GM21786 (cell line): ENCODE results near the gene SLC16A11.
"Not testable (repeated sequence)": the region's sequence is repeated elsewhere in the genome, so short reads cannot be mapped to it uniquely, and the experiment has no call there.

Source experiments
- ATAC-seq: cut with Tn5 transposase; IDR thresholded peaks from one replicate; pipeline ENCODE4 v1.9.1; 2021; ENCODE audit not compliant: unreplicated experiment

Gene SLC16A11

DNA sequence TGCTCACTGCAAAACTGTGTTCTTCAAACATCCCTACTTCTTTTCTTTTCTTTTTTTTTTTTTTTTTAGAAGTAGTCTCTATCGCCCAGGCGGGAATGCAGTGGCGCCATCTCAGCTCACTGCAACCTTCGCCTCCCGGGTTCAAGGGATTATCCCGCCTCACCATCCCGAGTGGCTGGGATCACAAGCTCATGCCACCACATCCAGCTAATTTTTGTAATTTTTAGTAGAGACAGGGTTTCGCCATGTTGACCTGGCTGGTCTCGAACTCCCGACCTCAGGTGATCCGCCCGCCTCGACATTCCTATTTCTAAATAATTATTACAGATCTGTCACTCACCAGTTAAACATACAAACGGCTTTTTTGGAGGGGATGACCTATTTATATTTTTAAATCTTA lies 32.5 kb downstream of the SLC16A11 start:
- ATAC-seq, result no peak

DNA sequence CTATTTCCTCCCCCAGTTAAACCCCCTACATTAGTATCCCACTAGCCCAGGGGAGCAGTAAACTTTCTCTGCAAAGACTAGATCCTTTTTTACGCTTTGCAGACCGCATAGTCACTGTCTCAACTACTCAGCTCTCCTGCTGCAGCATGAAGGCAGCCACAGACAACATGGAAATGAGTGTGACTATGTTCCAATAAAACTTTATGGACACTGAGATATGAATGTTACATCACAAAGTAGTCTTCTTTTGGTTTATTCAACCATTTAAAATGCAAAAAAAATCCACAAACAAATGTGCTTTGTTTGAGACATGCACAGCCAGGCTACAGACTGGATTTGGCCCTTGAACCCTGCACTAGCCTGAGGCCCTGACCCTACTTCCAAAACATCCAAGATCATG lies 33.4 kb downstream of the SLC16A11 start:
- no peak for ATAC-seq

DNA sequence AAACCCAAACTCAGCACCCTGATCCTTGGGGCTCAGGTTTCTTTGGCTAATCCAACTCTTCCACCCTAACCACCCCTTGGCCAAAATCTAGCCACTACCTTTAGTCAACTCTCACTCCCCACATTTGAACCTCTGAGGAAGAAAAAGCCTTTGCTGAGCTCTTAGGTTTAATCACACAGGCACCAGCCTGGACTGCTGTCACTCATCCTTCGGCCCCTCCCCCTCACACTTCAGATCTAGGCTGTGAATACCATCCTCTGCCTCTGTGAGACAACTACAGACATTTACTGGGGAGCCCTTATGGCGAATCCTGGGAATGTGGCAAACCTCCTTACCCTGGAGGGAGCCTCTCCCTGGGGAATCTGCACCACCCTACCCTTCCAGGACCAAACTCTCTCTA lies 36.7 kb downstream of the SLC16A11 start:
- ATAC-seq, result no peak

DNA sequence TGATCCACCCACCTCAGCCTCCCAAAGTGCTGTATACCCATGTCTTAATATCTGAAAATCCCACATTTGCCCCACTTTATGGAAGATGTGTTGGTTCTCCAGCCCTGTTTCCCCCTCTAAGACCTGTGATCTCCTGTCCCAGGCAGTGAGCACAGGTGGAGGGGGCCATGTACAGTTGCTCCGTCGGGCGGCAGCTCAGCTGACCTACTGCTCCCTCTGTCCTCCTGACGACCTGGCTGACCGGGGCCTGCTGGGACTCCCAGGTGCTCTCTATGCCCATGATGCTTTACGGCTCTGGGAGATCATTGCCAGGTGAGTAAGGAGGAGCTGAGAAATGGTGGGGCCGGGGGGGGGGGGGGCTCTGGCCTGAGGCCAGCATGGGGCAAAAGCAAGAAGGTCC lies 38.2 kb downstream of the SLC16A11 start:
- ATAC-seq, result no peak

DNA sequence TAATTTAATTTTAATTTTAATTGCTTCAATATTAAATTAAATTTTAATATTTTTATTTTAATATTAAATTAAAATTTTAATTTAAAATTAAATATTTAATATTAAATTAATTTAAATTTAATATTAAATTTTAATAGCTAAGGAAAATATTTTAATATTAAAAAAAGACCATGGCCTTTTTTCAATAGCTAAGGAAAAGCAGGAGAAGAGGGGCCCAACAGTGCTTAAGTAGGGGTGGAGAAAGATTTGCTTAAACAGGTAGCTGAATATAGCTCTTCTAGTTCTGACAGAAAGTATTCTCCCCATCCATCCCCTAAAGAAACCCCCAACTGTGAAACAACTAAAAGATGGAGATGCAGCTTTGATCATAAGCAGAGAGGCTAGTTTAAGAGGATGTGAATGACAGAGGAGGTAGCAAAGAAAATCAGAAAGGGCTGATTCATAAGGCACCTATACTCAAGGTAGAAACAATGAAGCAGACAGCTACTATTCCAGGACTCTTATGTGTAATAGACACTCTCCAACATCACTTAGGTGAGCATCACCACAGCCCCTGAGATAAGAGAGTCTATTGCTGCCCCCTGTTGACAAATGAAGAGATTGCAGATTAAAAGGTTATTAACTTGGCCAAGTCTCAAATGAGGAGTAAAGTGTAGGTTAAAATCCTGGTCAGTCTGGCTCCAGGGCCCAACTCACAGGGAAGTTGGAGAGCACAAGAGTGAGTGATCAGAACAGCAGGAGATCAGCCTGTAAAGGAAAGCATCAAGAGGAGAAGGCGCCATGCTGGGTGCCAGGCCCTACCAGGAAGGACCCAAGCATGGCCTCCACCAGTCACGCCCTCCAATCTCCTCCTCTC lies 39.3 kb downstream of the SLC16A11 start:
- peak; percentile 52 for ATAC-seq

DNA sequence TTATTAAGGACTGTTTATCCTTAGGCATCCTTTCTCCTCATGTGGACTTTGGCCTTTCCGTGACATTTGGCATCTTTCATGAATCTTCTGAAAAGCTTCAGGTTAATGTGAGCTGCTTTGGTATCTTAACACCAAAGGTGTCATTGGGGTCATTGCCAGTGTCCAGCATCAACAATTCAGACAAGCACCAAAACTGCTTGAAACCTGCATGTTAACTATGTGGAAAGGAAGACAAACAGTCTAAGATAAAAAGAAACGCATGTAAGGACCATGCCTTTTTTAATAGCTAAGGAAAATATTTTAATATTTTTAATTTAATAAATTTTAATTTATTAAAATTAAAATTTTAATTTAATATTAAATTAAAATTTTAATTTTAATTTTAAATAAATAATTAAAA lies 40.1 kb downstream of the SLC16A11 start:
- ATAC-seq, result no peak

DNA sequence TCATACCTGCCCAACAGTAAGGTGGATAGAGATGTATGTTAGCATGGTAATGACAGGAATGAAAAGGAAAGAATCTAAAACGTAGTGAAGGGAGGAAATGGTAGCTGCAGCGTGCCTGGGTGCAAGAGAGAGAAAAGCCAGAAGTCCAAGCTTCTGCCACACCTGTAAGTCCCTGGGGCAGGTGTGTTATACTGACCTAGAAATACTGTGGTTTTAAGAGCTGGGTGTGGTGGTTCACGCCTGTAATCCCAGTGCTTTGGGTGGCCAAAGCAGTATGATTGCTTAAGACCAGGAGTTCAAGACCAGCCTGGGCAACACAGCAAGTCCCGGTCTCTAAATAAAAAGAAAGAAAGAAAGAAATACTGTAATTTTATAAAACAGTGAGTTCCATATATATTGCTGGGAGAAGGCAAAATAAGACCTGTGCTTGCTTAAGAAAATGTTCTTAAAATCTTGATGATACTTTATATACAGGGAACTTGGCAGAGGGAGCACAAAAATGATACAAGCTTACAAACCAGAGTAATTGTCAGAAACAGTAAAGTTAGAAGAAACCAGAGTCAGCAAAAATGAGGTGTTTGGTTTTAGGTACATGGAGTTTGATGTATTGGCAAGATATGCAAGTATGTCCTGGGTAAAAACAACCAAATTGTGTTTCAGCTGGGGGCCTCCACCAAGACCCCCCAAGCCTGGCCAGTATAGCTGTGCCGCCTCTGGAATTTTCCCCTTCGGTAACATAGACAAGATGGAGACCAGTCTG lies 41.4 kb downstream of the SLC16A11 start:
- no peak for ATAC-seq

DNA sequence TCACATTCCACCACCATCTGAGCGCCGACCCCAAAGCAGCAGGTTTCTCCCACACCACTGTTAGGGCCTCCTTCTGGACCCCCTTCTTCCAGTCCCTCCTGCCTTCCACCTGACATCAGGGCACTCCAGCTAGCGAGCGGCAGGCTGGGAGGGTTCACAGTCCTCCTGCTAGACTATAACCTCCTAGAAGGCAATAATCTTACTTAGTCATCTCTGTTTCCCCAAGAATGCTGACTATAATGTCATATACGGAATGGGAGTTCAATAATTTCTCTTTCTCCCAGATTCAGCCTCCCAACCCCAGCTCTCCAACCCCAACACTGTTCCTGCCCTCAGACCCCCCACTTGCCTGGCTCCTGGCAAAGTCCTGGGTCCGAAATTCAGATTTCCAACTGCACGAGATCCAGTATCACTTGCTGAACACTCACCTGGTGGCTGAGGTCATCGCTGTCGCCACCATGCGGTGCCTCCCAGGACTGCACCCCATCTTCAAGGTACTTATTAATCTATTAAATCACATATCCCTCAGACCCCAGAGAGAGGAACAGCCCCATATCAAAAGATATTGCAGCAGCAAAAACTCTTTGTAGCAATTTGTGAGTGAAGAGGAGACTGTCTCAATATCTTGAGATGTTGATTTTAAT lies 42.5 kb downstream of the SLC16A11 start:
- no peak for ATAC-seq

DNA sequence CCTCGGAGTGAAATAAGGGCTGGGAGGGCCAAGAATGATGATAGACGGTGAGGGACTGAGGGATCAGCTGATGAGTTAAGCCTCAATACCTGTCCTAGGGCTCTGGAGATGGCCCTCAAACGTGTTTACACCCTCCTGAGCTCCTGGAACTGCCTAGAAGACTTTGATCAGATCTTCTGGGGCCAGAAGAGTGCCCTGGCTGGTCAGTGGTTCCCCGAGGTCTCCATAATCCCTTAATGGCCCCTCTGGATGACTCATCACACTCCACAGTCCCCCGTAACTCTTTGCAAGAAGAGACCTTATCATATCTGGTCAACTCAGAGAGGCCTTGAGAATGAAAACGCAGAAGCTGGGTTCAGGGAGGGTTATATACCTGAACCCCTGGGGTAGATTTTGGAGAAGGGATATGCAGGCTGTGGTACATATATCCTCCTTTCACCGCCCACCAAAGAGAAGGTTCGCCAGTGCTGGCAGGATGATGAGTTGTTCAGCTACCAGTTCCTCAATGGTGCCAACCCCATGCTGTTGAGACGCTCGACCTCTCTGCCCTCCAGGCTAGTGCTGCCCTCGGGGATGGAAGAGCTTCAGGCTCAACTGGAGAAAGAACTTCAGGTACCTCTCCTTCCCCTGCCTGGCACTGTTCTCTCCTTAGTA lies 44.9 kb downstream of the SLC16A11 start:
- ATAC-seq, result no peak

DNA sequence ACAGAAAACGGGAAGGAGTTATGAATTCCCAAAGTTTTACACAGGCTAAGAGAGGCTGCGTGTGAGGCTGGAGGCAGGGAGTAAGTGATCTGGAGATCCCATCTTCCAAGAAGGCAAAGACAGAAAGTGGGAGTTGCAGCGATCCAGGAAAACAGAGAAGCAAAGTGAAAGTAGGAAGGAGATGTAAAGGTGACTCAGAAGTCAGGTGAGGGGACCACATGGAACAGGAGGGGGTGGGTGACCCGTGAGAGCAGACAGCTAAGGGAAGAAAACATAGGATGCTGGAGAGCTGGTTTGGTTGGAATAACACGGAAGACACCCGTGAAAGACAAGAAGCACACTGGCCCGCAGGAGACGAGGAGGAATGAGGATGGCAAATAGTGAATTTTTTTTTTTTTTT lies 46.7 kb downstream of the SLC16A11 start:
- no peak for ATAC-seq

DNA sequence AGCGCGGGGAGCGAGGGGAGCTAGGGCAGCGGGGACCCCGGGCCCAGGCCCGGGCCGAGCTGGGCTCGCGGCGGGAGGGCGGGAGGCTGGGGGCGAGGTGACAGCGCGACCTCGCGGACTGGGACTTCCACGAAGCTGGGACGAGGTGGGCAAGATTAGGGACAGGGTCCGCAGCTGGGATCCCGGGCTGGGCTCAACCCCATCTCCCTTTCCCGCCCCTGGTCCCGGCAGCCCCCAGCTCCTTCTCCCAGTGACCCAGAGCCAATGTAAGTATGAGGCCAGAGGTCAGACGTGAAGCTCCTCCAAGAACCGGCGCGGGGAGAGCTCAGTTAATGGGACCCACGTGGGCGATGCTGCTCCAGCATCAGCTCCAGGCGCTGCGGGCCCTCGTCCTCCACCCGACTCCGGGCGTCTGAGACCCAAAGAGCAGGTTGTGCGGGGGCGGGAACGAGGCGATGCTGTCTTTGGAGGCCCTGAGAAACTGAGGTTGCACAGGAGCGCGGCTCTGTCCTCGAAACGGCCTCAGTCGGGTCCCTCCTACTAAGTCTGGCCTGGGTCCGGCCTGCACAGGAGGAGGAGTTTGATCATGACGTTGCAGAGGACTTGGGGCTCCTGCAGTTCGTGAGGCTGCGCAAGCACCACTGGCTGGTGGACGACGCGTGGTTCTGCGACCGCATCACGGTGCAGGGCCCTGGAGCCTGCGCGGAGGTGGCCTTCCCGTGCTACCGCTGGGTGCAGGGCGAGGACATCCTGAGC lies 47.5 kb downstream of the SLC16A11 start:
- no peak for ATAC-seq

DNA sequence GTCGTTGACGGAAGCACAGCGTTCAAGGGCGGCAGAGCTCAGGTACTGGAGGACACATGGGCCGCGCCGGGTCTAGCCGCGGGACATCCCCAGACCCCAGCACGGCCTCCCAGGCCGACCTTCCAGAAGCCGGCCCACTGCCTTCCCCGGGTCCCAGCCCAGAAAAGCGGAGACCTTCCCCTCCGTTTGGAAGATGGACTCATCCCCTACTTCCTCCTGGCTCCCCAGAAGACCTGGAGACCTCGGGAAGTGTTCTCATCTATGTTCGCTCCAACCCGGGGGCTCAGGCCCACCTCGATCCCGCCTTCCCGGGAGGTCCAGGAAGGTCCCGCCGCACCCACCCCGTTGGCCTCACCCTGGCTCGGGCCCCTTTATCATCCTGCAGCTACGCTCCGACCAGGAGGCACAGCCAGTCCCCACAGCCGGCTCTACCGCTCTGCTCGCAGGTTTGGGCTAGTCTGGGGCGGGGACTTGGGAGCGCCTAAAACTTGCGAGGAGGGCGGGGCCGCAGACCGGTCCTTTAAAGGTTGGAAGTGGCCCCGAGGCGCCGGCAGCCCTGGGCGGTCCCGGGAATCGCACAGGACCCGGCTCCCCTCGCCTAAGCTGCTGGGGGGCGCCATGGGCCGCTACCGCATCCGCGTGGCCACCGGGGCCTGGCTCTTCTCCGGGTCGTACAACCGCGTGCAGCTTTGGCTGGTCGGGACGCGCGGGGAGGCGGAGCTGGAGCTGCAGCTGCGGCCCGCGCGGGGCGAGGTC lies 48.2 kb downstream of the SLC16A11 start, which contains the start of gene ALOX12:
Gene ALOX12, plus strand, starts transcription at position 550 of the 756 bp plus-strand sequence. Its CDS starts 69 bp downstream, at position 619.
- ATAC-seq, result no peak

DNA sequence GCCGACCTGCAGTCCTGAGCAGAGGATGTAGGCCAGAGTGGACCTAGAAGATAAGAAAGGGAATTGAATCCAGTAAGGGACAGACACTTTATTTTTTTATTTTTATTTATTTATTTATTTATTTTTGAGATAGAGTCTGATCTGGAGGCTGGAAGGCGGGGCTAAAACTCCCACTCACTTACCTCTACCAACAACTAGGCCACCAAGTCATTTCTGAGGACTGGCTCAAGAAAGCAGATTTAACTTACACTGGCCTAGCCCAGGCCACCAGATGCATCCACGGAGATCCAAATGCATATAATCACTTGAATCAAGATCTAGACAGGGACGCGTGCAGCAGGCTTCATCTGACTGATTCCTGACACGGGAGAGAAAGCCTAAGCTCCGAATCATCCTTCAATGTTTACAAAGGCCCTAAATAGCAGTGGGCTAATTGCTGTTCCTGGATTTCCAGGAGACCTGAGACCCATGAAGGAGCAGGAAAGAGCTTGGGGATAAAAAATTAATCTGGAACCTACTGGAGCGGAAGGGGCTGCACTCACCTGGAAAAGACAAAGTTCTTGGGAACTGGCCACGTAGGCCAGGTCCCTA lies 49.1 kb downstream of the SLC16A11 start:
- ATAC-seq, result no peak

DNA sequence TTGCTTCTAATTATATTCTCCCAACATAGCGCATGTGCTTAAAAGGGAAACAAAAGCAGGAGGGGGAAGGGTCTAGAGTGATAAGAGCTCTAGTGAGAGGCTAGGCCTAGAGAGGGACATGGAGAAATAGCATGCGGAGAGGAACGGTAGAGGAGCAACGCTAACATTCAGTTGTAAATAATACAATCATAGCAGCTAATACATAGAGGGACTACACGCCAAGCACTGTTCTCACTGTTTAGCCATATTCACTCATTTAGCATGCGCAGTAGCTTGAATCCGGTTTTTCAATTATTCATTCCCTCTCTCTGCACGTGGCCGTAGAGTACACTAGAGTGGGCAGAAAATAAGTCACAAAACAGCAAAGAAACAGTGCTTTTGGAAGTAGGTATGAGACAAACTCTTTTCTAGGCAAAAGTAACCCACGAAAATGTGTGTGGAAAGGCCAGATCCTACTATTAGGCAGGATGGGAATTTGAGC lies 49.7 kb downstream of the SLC16A11 start:
- no peak for ATAC-seq

DNA sequence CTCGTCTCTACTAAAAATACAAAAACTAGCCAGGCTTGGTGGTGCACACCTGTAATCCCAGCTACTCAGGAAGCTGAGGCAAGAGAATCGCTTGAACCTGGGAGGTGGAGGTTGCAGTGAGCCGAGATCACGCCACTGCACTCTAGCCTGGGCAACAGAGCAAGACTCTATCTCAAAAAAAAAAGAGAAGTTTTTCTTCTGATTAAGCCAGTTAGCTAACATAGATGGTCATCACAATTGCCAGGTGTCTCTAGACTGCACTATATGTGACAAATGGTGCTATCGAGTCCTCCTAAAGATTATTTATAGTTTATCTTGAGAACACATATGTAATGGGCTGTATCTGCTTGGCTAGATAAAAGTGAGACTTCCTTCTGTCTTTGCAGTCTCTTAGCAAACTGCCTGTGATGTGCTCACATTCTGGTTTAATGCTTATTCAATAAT lies 50.3 kb downstream of the SLC16A11 start:
- ATAC-seq, result not testable (repeated sequence)
